Astrocyte of the cerebellum (primary cell): ENCODE results near the gene BTBD2.

Source experiments
- DNase-seq: peaks from one replicate; pipeline ENCODE4 v3.0.0-alpha.2; 2011; ENCODE audit warnings: low read depth
- H3K4me3 ChIP-seq: 2 replicates; pipeline ENCODE4 v1.5.1; 2011; ENCODE audit warnings: mild to moderate bottlenecking, low read depth, low read length, moderate library complexity
- CTCF ChIP-seq: IDR thresholded peaks from 2 replicates; pipeline ENCODE4 v1.5.1; 2012; ENCODE audit warnings: low read length, low read depth, moderate library complexity, mild to moderate bottlenecking; ENCODE audit errors: missing control alignments
- in situ Hi-C: cut with HindIII; loops from 2 replicates; pipeline ENCODE4 v1.10.0; 2017; ENCODE audit warnings: low sequenced_read_pairs

Gene BTBD2

DNA sequence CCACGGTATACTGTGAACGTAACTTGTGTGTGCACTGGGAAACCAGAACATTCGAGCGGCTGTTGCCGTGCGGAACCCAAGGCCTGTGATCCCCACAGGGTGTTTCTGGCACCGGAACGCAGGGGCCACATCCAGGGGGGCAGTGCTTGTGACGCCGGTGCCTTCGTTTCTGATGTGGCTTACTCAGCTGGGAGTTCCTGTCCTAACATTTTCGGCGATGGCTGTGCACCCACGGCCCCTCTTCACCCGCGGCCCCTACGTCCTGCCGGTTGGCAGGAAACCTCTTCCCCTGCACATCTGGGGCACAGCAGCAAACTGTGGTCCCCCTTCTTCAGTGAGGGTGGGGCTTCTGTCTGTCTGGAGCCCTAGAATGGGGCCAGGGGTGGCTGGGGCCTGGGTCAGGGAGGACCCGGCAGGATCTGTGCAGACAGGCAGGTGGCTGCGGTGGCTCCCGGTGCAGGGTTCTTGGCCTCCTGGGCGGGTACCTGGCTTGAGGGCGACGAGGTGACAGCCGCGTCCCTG, 48.4 kb downstream of the BTBD2 start:
- no peak overlapping the region for H3K4me3 ChIP-seq
- no peak for TF ChIP-seq CTCF
- in situ Hi-C loops, result no loop called here
- DNase-seq, result no peak

DNA sequence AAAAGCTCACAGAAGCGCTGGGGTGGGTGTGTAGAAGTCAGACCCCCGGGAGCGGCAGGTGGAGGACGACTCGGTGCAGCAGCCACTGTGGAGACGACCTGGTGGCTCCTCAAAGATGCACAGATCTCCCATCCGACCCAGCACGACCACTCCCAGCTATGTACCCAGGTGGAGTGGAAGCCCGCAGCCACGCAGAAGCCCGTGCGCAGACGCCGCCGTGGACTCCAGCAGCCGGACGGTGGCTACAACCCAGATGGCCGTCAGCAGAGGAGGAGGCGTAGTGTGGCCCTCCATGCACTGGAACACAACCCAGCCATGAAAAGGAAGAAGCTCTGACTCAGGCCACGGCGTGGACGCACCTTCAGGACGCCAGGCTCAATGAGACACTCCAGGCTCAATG, 52.8 kb downstream of the BTBD2 start:
- TF ChIP-seq CTCF, result no peak
- in situ Hi-C loops, result no loop called here
- no peak for DNase-seq
- no peak overlapping the region for H3K4me3 ChIP-seq

- no peak overlapping the region for H3K4me3 ChIP-seq
- DNase-seq, result no peak
- TF ChIP-seq CTCF, result no peak
- in situ Hi-C loops, result no loop called here
Observed at GRCh38 chr19:1961000-1961883, 54.3 kb downstream of the BTBD2 start.

DNA sequence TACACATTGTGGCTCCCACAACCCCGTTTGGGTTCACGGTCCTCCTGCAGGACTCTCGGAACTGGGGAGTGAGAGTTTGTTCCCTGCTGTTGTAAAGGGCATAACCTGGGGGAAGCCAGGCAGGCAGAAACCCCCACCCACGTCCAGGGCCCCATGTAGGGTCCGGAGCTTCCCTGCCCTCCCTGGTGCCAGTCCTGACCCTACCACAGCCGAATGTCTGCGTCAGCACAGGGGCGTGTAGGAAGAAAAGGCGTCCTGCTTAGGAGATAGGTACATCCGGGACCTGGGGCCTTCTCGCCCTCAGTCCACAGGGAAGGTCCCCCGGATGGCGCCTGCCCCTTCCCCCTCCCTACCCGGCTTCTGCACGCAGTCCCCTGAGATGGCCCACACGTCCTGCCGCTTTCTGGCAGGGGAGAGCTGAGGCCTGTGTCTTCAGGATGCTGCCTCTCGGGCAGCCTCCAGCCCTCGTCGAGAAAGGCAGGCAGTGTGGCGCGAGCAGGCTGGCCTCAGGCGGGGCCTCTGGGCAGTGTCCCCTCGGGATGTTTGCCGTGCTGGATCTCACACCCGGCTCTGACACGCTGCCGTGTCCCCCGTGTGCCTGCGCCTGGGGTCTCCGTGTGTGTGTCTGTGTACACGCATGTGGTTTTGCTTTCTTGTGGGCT, 55.5 kb downstream of the BTBD2 start:
- in situ Hi-C loops, result no loop called here
- H3K4me3 ChIP-seq, result no peak overlapping the region
- no peak for TF ChIP-seq CTCF
- DNase-seq, result no peak

- no peak for TF ChIP-seq CTCF
- H3K4me3 ChIP-seq, result no peak overlapping the region
- DNase-seq, result no peak
- in situ Hi-C loops, result no loop called here
Observed at GRCh38 chr19:1957562-1958248, 57.8 kb downstream of the BTBD2 start.

GRCh38 chr19:1956868-1957492, 58.5 kb downstream of the BTBD2 start:
- DNase-seq, result no peak
- TF ChIP-seq CTCF, result no peak
- in situ Hi-C loops, result no loop called here
- no peak overlapping the region for H3K4me3 ChIP-seq
